Measurements from ENCODE around the gene KIF5B. TPM values are rescaled to one million over a fixed set of nuclear protein-coding genes. Genes with fewer than 3 reads are reported as not detected.

KIF5B gene
- total and polyA plus RNA-seq, 2 donors (not counting 1 experiment from before 2014, with no cell fraction given) = 9.5 to 44.1 TPM

- intact Hi-C loops (cut with micrococcal nuclease) = no loop called here
- DNase-seq = no peak
- 100% methylated on average over 6 of the region's 11 CpGs for WGBS (ENCODE audit: insufficient coverage)
Measured at GRCh38 chr10:32017044-32017443, 39.2 kb downstream of the KIF5B start.

GRCh38 chr10:32015386-32015785 is 40.8 kb downstream of the KIF5B start:
- no peaks in the 10 kb centered on the region for H3K27me3 ChIP-seq (replicated peaks in 1 of 4; ENCODE audit: control extremely low read depth in 1 of 4, control insufficient read depth in 3 of 4, insufficient read depth in 4 of 4, low read length in 3 of 4)
- TF ChIP-seq EZH2 (IDR thresholded peaks at IDR 0.05; ENCODE audit: borderline replicate concordance, insufficient read depth, low read depth, low read length, poor library complexity, severe bottlenecking) = no peak
- TF ChIP-seq, protein P1, sequence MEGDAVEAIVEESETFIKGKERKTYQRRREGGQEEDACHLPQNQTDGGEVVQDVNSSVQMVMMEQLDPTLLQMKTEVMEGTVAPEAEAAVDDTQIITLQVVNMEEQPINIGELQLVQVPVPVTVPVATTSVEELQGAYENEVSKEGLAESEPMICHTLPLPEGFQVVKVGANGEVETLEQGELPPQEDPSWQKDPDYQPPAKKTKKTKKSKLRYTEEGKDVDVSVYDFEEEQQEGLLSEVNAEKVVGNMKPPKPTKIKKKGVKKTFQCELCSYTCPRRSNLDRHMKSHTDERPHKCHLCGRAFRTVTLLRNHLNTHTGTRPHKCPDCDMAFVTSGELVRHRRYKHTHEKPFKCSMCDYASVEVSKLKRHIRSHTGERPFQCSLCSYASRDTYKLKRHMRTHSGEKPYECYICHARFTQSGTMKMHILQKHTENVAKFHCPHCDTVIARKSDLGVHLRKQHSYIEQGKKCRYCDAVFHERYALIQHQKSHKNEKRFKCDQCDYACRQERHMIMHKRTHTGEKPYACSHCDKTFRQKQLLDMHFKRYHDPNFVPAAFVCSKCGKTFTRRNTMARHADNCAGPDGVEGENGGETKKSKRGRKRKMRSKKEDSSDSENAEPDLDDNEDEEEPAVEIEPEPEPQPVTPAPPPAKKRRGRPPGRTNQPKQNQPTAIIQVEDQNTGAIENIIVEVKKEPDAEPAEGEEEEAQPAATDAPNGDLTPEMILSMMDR (IDR thresholded peaks at IDR 0.05) = no peak
- no peaks in the 10 kb centered on the region for H3K4me1 ChIP-seq (ENCODE audit: control insufficient read depth in 2 of 2, insufficient read depth in 2 of 2, low read length in 2 of 2)
- no peak overlapping the region for H2AFZ ChIP-seq (ENCODE audit: insufficient read depth, low read depth, low read length, poor library complexity, severe bottlenecking)
- ATAC-seq (ENCODE audit: low read depth) (no peak), DNase-seq (no peak)
- no peak overlapping the region for H3K4me2 ChIP-seq (replicated peaks; ENCODE audit: low read depth, low read length, poor library complexity, severe bottlenecking)
- no peaks in the 10 kb centered on the region for H3K4me1 Mint-ChIP-seq
- H3K27ac Mint-ChIP-seq = no peak overlapping the region
- H3K36me3 ChIP-seq (replicated peaks in 1 of 2; ENCODE audit: control extremely low read depth in 1 of 2, control insufficient read depth in 1 of 2, extremely low read depth in 1 of 2, insufficient read depth in 2 of 2, low read length in 1 of 2) = peaks cover 11 to 87% of the 10 kb centered on the region in 2 experiments
- no peaks in the 10 kb centered on the region for H3K79me2 ChIP-seq (ENCODE audit: control insufficient read depth, insufficient read depth, low read length)
- H3K27ac ChIP-seq (ENCODE audit: low read length in 2 of 2) = no peak overlapping the region
- H3K9ac ChIP-seq (ENCODE audit: low read length) = no peak overlapping the region
- H3K27me3 Mint-ChIP-seq = no peaks in the 10 kb centered on the region
- no peaks in the 10 kb centered on the region for H3K9me3 ChIP-seq (ENCODE audit: control extremely low read depth in 1 of 3, control insufficient read depth in 2 of 3, insufficient read depth in 1 of 3, low read length in 2 of 3)
- 100% methylated on average over 2 of the region's 5 CpGs for WGBS (ENCODE audit: insufficient coverage)
- ChIA-PET CTCF (no interaction called here), POLR2A (no interaction called here)
- intact Hi-C loops (cut with micrococcal nuclease) = no loop called here
- H3K9me3 Mint-ChIP-seq (ENCODE audit: insufficient read depth) = no peaks in the 10 kb centered on the region
- no peak overlapping the region for H3K4me3 ChIP-seq (ENCODE audit: control extremely low read depth in 1 of 5, extremely low read depth in 1 of 5, insufficient read depth in 1 of 5, low read depth in 2 of 5, low read length in 4 of 5)
- H4K20me1 ChIP-seq (ENCODE audit: control insufficient read depth, insufficient read depth, low read length, poor library complexity, severe bottlenecking) = peaks cover 4% of the 10 kb centered on the region
- no peak overlapping the region for H3K4me3 Mint-ChIP-seq

More at GRCh38 chr10:32017044-32017443, 39.2 kb downstream of the KIF5B start:
- no peak overlapping the region for H3K4me3 Mint-ChIP-seq
- POLR2A ChIA-PET = no interaction called here
- Histone ChIP-seq H3K27me3 (replicated peaks in 1 of 4; ENCODE audit: control extremely low read depth in 1 of 4, control insufficient read depth in 3 of 4, insufficient read depth in 4 of 4, low read length in 3 of 4) (no peaks in the 10 kb centered on the region), H3K27ac (ENCODE audit: low read length in 2 of 2) (no peak overlapping the region), H3K36me3 (replicated peaks in 1 of 2; ENCODE audit: control extremely low read depth in 1 of 2, control insufficient read depth in 1 of 2, extremely low read depth in 1 of 2, insufficient read depth in 2 of 2, low read length in 1 of 2) (peaks cover 12 to 91% of the 10 kb centered on the region in 2 experiments), H3K4me3 (ENCODE audit: control extremely low read depth in 1 of 5, extremely low read depth in 1 of 5, insufficient read depth in 1 of 5, low read depth in 2 of 5, low read length in 4 of 5) (no peak overlapping the region), H3K79me2 (ENCODE audit: control insufficient read depth, insufficient read depth, low read length) (no peaks in the 10 kb centered on the region), H3K4me2 (replicated peaks; ENCODE audit: low read depth, low read length, poor library complexity, severe bottlenecking) (no peak overlapping the region), H3K4me1 (ENCODE audit: control insufficient read depth in 2 of 2, insufficient read depth in 2 of 2, low read length in 2 of 2) (no peaks in the 10 kb centered on the region), H3K9ac (ENCODE audit: low read length) (no peak overlapping the region), H3K9me3 (ENCODE audit: control extremely low read depth in 1 of 3, control insufficient read depth in 2 of 3, insufficient read depth in 1 of 3, low read length in 2 of 3) (no peaks in the 10 kb centered on the region), H4K20me1 (ENCODE audit: control insufficient read depth, insufficient read depth, low read length, poor library complexity, severe bottlenecking) (peaks cover 4% of the 10 kb centered on the region), H2AFZ (ENCODE audit: insufficient read depth, low read depth, low read length, poor library complexity, severe bottlenecking) (no peak overlapping the region)
- CTCF ChIA-PET = no interaction called here
- peaks cover 2% of the 10 kb centered on the region for H3K4me1 Mint-ChIP-seq
- no peaks in the 10 kb centered on the region for H3K9me3 Mint-ChIP-seq (ENCODE audit: insufficient read depth)
- no peak for TF ChIP-seq EZH2 (IDR thresholded peaks at IDR 0.05; ENCODE audit: borderline replicate concordance, insufficient read depth, low read depth, low read length, poor library complexity, severe bottlenecking)
- TF ChIP-seq, protein P1 (IDR thresholded peaks at IDR 0.05) = no peak
- ATAC-seq (ENCODE audit: low read depth) = no peak
- no peak overlapping the region for H3K27ac Mint-ChIP-seq
- H3K27me3 Mint-ChIP-seq = no peaks in the 10 kb centered on the region
